ENCODE results near the gene TMEM106C. TPM values are rescaled to one million over a fixed set of nuclear protein-coding genes. Genes with fewer than 3 reads are reported as not detected.

TMEM106C gene
- total RNA-seq, 5 donors from 2014 or later (not counting 1 experiment from before 2014, with no cell fraction given) = 25.8 to 36.5 (median 31.3) TPM

GRCh38 chr12:47980197-47980596 is 16.8 kb downstream of the TMEM106C start:
- no peaks in the 10 kb centered on the region for H3K9me3 ChIP-seq
- H3K27ac ChIP-seq (ENCODE audit: low read length) = no peak overlapping the region
- H3K36me3 ChIP-seq (ENCODE audit: control insufficient read depth in 2 of 2, extremely low read depth in 1 of 2, insufficient read depth in 1 of 2, low read length in 1 of 2) = no peaks in the 10 kb centered on the region
- Mint-ChIP-seq H3K27ac (no peak overlapping the region), H3K4me3 (no peak overlapping the region), H3K4me1 (no peaks in the 10 kb centered on the region), H3K36me3 (no peaks in the 10 kb centered on the region), H3K27me3 (peaks cover 0 to 7% of the 10 kb centered on the region in 2 donors), H3K9me3 (no peaks in the 10 kb centered on the region)
- no peak overlapping the region for H3K4me3 ChIP-seq (ENCODE audit: control insufficient read depth in 1 of 2, extremely low read depth in 1 of 2, low read length in 1 of 2)
- 78% methylated on average over 7 of the region's 7 CpGs for WGBS (ENCODE audit: insufficient coverage)
- no peaks in the 10 kb centered on the region for H3K4me1 ChIP-seq (ENCODE audit: control insufficient read depth in 1 of 2, extremely low read depth in 1 of 2, insufficient read depth in 2 of 2, low read length in 2 of 2)
- H3K27me3 ChIP-seq (replicated peaks in 1 of 2; ENCODE audit: control insufficient read depth in 2 of 2, extremely low read depth in 1 of 2, insufficient read depth in 2 of 2, low read length in 1 of 2) = peaks cover 0 to 53% of the 10 kb centered on the region in 2 experiments
- no peak for DNase-seq
- ChIA-PET CTCF (no interaction called here), POLR2A (no interaction called here)
- no peak for ATAC-seq (replicated peaks in 1 of 4)

DNA sequence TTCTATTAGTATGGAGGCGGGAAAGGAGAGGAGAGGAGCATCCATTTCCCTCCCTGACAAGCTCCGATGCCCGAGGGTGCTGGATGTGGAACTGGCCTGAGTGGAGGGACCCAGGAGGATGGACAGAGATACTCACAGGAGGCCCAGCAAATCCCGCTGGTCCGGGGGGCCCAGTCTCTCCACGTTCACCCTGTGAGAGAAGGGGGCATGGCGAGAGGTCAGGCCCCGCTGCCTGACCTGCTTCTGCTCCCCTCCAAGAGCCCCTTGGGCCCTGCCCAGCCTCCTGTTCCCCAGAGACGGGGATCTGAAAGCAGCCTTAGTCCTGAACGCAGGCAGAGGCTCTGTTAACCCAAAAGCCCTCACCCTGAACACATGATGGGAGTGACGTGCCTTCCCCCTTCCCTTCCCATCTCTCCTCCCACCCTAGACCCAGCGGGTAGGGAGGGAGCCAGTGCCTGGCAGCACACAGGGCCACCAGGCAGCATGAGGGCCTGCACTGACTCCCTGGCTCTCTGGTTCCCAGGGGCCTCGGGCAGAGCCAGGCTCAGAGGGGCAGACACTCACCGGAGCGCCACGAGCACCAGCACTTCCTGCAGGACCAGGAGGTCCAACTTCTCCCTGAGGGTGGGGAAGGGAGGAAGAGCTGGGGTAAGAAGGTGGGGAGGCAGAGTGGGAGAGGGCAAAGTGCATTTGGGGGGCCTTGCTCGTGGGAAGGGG is 17.5 kb downstream of the TMEM106C start:
- Histone ChIP-seq H3K27me3 (replicated peaks in 1 of 2; ENCODE audit: control insufficient read depth in 2 of 2, extremely low read depth in 1 of 2, insufficient read depth in 2 of 2, low read length in 1 of 2) (peaks cover 0 to 55% of the 10 kb centered on the region in 2 experiments), H3K27ac (ENCODE audit: low read length) (no peak overlapping the region), H3K36me3 (ENCODE audit: control insufficient read depth in 2 of 2, extremely low read depth in 1 of 2, insufficient read depth in 1 of 2, low read length in 1 of 2) (no peaks in the 10 kb centered on the region), H3K9me3 (no peaks in the 10 kb centered on the region), H3K4me1 (ENCODE audit: control insufficient read depth in 1 of 2, extremely low read depth in 1 of 2, insufficient read depth in 2 of 2, low read length in 2 of 2) (no peaks in the 10 kb centered on the region), H3K4me3 (ENCODE audit: control insufficient read depth in 1 of 2, extremely low read depth in 1 of 2, low read length in 1 of 2) (no peak overlapping the region)
- Mint-ChIP-seq H3K4me1 (no peaks in the 10 kb centered on the region), H3K36me3 (no peaks in the 10 kb centered on the region), H3K27ac (no peak overlapping the region), H3K27me3 (peaks cover 0 to 9% of the 10 kb centered on the region in 2 donors), H3K4me3 (no peak overlapping the region), H3K9me3 (no peaks in the 10 kb centered on the region)
- ChIA-PET POLR2A (no interaction called here), CTCF (no interaction called here)
- DNase-seq (no peak), ATAC-seq (replicated peaks in 1 of 4) (no peak)
- WGBS (ENCODE audit: insufficient coverage) = 79% methylated on average over 12 of the region's 17 CpGs

DNA sequence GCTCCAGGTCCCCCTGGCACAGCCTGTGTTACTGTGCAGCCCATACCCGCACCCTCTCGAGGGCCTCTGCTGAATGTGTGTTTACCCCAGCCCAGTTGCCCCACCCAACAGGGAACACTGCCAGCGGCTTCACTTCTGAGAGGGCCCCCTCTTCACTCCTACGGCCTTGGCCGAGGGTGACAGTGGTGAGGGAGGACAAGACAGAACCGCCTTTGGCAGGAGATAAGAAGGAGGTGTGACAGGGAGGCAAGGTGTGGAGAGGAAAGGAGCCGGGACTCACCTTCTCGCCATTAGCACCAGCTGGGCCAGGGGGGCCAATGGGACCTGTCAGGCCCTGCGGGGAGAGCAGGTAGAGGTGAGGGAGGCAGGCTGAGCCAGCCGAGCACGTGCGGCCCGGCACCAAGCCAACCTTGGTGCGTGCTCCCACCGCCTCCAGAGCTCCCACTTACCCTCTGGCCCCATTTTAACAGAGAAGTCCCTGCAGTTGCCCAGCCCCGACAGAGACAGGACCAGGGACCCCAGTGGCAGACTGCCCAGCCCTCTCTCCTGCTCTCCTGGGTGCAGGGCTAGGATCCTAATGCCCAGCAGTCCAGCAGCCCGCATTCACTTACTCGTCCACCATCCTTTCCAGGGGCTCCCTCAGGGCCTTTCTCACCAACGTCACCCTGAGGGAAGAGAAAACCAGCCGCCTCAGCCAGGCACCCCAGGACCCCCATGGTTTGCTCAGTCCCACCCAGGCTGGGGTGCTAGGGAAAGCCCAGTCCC is 18.3 kb downstream of the TMEM106C start:
- no peak for DNase-seq
- no peak for ATAC-seq (replicated peaks in 1 of 4)
- no peak overlapping the region for H3K4me3 Mint-ChIP-seq
- Histone ChIP-seq H3K4me3 (ENCODE audit: control insufficient read depth in 1 of 2, extremely low read depth in 1 of 2, low read length in 1 of 2) (no peak overlapping the region), H3K4me1 (ENCODE audit: control insufficient read depth in 1 of 2, extremely low read depth in 1 of 2, insufficient read depth in 2 of 2, low read length in 2 of 2) (no peaks in the 10 kb centered on the region), H3K9me3 (no peaks in the 10 kb centered on the region), H3K27ac (ENCODE audit: low read length) (no peak overlapping the region), H3K27me3 (replicated peaks in 1 of 2; ENCODE audit: control insufficient read depth in 2 of 2, extremely low read depth in 1 of 2, insufficient read depth in 2 of 2, low read length in 1 of 2) (peaks cover 0 to 57% of the 10 kb centered on the region in 2 experiments), H3K36me3 (ENCODE audit: control insufficient read depth in 2 of 2, extremely low read depth in 1 of 2, insufficient read depth in 1 of 2, low read length in 1 of 2) (no peaks in the 10 kb centered on the region)
- ChIA-PET CTCF (no interaction called here), POLR2A (no interaction called here)
- 90% methylated on average over 11 of the region's 20 CpGs for WGBS (ENCODE audit: insufficient coverage)
- no peaks in the 10 kb centered on the region for H3K4me1 Mint-ChIP-seq
- no peak overlapping the region for H3K27ac Mint-ChIP-seq
- peaks cover 0 to 9% of the 10 kb centered on the region in 2 donors for H3K27me3 Mint-ChIP-seq
- H3K9me3 Mint-ChIP-seq = no peaks in the 10 kb centered on the region
- no peaks in the 10 kb centered on the region for H3K36me3 Mint-ChIP-seq

DNA sequence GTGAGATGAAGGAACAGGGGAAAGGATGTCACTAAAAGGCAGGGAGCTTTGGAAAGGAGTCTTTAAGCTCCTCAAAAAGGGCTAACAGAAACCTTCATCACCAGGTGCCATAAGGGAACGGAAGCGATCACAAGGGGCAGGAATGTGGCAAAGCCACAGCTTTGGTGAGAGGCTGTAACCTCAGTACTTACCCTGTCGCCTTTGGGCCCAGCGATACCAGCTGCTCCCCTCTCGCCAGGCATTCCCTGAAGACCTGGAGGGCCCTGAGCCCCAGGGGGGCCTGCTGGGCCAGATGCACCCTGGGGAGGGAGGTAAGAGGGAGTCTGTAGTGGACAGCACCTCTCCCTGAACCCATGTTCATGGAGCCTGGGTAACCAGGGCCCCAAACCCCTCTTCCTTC is 18.9 kb downstream of the TMEM106C start:
- Mint-ChIP-seq H3K36me3 (no peaks in the 10 kb centered on the region), H3K9me3 (no peaks in the 10 kb centered on the region), H3K4me1 (no peaks in the 10 kb centered on the region), H3K4me3 (no peak overlapping the region), H3K27me3 (peaks cover 0 to 9% of the 10 kb centered on the region in 2 donors), H3K27ac (no peak overlapping the region)
- ChIA-PET POLR2A (no interaction called here), CTCF (no interaction called here)
- ATAC-seq (replicated peaks in 1 of 4) (no peak), DNase-seq (no peak)
- H3K9me3 ChIP-seq = no peaks in the 10 kb centered on the region
- 79% methylated on average over 5 of the region's 5 CpGs for WGBS (ENCODE audit: insufficient coverage)
- H3K4me1 ChIP-seq (ENCODE audit: control insufficient read depth in 1 of 2, extremely low read depth in 1 of 2, insufficient read depth in 2 of 2, low read length in 2 of 2) = no peaks in the 10 kb centered on the region
- no peak overlapping the region for H3K27ac ChIP-seq (ENCODE audit: low read length)
- H3K36me3 ChIP-seq (ENCODE audit: control insufficient read depth in 2 of 2, extremely low read depth in 1 of 2, insufficient read depth in 1 of 2, low read length in 1 of 2) = no peaks in the 10 kb centered on the region
- no peak overlapping the region for H3K4me3 ChIP-seq (ENCODE audit: control insufficient read depth in 1 of 2, extremely low read depth in 1 of 2, low read length in 1 of 2)
- peaks cover 0 to 60% of the 10 kb centered on the region in 2 experiments for H3K27me3 ChIP-seq (replicated peaks in 1 of 2; ENCODE audit: control insufficient read depth in 2 of 2, extremely low read depth in 1 of 2, insufficient read depth in 2 of 2, low read length in 1 of 2)

GRCh38 chr12:47982770-47983169 is 19.4 kb downstream of the TMEM106C start:
- Histone ChIP-seq H3K4me1 (ENCODE audit: control insufficient read depth in 1 of 2, extremely low read depth in 1 of 2, insufficient read depth in 2 of 2, low read length in 2 of 2) (no peaks in the 10 kb centered on the region), H3K4me3 (ENCODE audit: control insufficient read depth in 1 of 2, extremely low read depth in 1 of 2, low read length in 1 of 2) (no peak overlapping the region), H3K36me3 (ENCODE audit: control insufficient read depth in 2 of 2, extremely low read depth in 1 of 2, insufficient read depth in 1 of 2, low read length in 1 of 2) (no peaks in the 10 kb centered on the region), H3K9me3 (no peaks in the 10 kb centered on the region), H3K27me3 (replicated peaks in 1 of 2; ENCODE audit: control insufficient read depth in 2 of 2, extremely low read depth in 1 of 2, insufficient read depth in 2 of 2, low read length in 1 of 2) (peaks cover 0 to 60% of the 10 kb centered on the region in 2 experiments), H3K27ac (ENCODE audit: low read length) (no peak overlapping the region)
- peaks cover 0 to 9% of the 10 kb centered on the region in 2 donors for H3K27me3 Mint-ChIP-seq
- WGBS (ENCODE audit: insufficient coverage) = 83% methylated on average over 8 of the region's 11 CpGs
- no peaks in the 10 kb centered on the region for H3K9me3 Mint-ChIP-seq
- POLR2A ChIA-PET = no interaction called here
- H3K4me1 Mint-ChIP-seq = no peaks in the 10 kb centered on the region
- CTCF ChIA-PET = no interaction called here
- H3K4me3 Mint-ChIP-seq = no peak overlapping the region
- H3K36me3 Mint-ChIP-seq = no peaks in the 10 kb centered on the region
- H3K27ac Mint-ChIP-seq = no peak overlapping the region
- ATAC-seq (replicated peaks in 1 of 4) (no peak), DNase-seq (no peak)

GRCh38 chr12:47983541-47984115 is 20.2 kb downstream of the TMEM106C start:
- H3K27ac ChIP-seq (ENCODE audit: low read length) = no peak overlapping the region
- H3K4me3 ChIP-seq (ENCODE audit: control insufficient read depth in 1 of 2, extremely low read depth in 1 of 2, low read length in 1 of 2) = no peak overlapping the region
- WGBS (ENCODE audit: insufficient coverage) = 68% methylated on average over 5 of the region's 5 CpGs
- Mint-ChIP-seq H3K36me3 (no peaks in the 10 kb centered on the region), H3K4me3 (no peak overlapping the region), H3K27ac (no peak overlapping the region), H3K27me3 (peaks cover 0 to 9% of the 10 kb centered on the region in 2 donors), H3K4me1 (peaks cover 0 to 3% (median 0%) of the 10 kb centered on the region in 3 donors), H3K9me3 (no peaks in the 10 kb centered on the region)
- CTCF ChIA-PET = no interaction called here
- no peaks in the 10 kb centered on the region for H3K36me3 ChIP-seq (ENCODE audit: control insufficient read depth in 2 of 2, extremely low read depth in 1 of 2, insufficient read depth in 1 of 2, low read length in 1 of 2)
- H3K4me1 ChIP-seq (ENCODE audit: control insufficient read depth in 1 of 2, extremely low read depth in 1 of 2, insufficient read depth in 2 of 2, low read length in 2 of 2) = no peaks in the 10 kb centered on the region
- peaks cover 0 to 58% of the 10 kb centered on the region in 2 experiments for H3K27me3 ChIP-seq (replicated peaks in 1 of 2; ENCODE audit: control insufficient read depth in 2 of 2, extremely low read depth in 1 of 2, insufficient read depth in 2 of 2, low read length in 1 of 2)
- H3K9me3 ChIP-seq = no peaks in the 10 kb centered on the region
- POLR2A ChIA-PET = no interaction called here
- ATAC-seq (replicated peaks in 1 of 4) (no peak), DNase-seq (no peak)

Measured in T-cell (primary cell).